Right renal cortex interstitium (tissue), 3 donors: ENCODE measurements around the gene SLC15A1. TPM values are rescaled to one million over a fixed set of nuclear protein-coding genes. Genes with fewer than 3 reads are reported as not detected.
"Not testable (repeated sequence)": the region's sequence is repeated elsewhere in the genome, so short reads cannot be mapped to it uniquely, and the experiment has no call there.

Experiments used
- DNase-seq, 3 donors: peaks; one replicate each; pipeline ENCODE4 v3.0.0-alpha.2; 2013; ENCODE audit warnings: low read depth in 3 of 3, low spot score in 2 of 3
- polyA plus RNA-seq, 3 donors: library from polyadenylated mRNA; unstranded; fragments of 120-200 nt; gene quantifications; one replicate each; pipeline ENCODE4 v1.2.1, GENCODE V29; 2013; ENCODE audit not compliant: insufficient read length in 3 of 3

The SLC15A1 gene
- polyA plus RNA-seq, 3 donors: 7.4 to 10.1 (median 7.6) TPM

DNA sequence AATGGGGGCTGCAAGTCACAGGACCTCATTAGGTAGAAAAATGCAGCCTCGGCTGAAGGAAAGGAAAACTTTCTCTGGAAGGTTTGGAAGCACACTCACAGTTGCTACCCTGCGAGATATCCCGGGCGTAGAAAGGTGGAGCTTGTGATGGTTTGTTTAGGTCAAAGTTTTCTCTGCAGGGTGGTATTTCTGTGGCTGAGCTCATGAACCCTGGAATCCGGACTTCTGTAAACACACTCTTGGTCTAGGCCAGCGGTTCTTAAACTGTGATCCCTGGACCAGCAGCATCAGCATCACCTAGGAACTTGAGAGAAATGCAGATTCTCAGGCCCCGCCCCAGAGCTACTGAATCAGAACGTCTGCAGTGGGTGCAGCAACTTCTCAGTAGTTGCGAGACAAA, 3.3 kb upstream of the SLC15A1 start:
- no peak for DNase-seq

- no peak for DNase-seq
Observed at GRCh38 chr13:98755116-98755515, 2.6 kb upstream of the SLC15A1 start.

- not testable (repeated sequence) for DNase-seq
Observed at GRCh38 chr13:98754468-98754867, 2.0 kb upstream of the SLC15A1 start.

GRCh38 chr13:98751861-98752466, 508 bp downstream of the SLC15A1 start:
- DNase-seq: no peak

DNA sequence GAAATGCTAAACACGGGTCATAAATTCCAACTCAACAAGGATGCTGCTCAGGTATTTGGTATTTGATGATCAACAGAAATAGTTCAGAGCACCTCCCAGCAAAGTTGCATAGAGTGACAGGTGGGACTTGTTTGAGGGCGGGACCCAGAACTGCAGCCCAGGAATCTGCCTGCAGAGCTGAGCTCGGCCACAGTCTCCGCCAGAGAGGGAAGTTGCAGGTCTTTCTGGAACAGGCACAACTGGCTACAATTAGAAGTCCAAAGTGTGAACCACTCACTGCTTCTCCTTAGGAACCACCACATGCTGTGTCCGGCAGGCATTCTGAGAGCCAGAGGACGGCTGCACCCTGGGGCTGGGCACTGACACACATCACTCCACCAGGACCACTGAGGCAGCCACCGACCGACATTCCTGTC, 1.1 kb downstream of the SLC15A1 start:
- peak in 1 of 3 donors; percentile 46 for DNase-seq

- DNase-seq: no peak
Observed at GRCh38 chr13:98749501-98749900, 3.0 kb downstream of the SLC15A1 start.

DNA sequence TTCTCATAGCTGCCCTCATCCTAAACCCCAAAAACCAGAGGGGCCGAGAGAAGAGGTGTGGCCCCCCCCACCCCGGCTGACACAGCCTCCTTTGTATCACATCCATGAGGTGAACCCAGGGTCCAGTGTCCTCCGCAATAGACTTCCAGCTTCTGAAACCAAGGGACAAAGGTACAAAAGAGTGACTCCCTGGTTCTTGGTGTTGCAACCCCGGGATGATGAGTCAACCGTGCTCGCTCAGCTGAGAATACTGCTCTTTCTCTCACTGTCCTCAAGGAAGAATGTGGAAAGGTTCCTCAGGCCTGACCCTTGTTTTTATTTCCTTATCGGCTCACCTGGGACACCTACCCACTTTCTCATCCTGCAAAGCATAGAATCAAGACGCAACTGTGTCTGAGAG, 5.5 kb downstream of the SLC15A1 start:
- no peak for DNase-seq

GRCh38 chr13:98743377-98743776, 9.1 kb downstream of the SLC15A1 start:
- DNase-seq: no peak

DNA sequence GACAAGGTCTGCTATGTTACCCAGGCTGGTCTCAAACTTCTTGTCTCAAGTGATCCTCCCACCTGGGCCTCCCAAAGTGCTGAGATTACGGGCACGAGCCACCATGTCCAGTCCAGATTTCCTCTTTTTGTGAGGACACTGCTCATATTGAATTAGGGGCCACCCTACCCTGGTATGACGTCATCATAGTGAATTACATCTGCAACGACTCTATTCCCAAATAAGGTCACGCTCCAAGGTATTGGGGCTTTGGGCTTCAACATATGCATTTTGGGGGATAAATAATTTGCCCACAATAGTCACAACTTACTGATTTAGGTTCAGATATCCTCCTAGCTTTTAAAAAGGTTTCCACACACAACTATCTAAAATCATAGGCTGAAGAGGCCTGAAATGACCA, 9.5 kb downstream of the SLC15A1 start:
- no peak for DNase-seq

- no peak for DNase-seq
Observed at GRCh38 chr13:98741741-98742435, 10.6 kb downstream of the SLC15A1 start.

GRCh38 chr13:98740131-98740530, 12.3 kb downstream of the SLC15A1 start:
- DNase-seq: no peak

DNA sequence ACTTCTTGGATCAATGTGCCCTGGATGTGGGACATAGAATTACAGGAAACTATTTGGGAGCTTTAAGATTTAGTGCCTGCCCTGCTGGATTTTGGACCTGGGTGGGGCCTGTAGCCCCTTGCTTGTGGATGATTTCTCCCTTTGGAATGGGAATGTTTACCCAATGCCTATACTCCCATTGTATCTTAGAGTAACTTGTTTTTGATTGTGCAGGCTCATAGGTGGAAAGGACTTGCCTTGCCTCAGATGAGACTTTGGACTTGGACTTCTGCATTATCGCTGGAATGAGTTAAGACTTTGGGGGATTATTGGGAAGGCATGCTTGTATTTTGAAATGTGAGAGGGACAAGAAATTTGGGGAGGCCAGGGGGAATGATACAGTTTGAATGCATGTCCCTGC, 13.5 kb downstream of the SLC15A1 start:
- no peak for DNase-seq

GRCh38 chr13:98738213-98738612, 14.3 kb downstream of the SLC15A1 start:
- DNase-seq: no peak

DNA sequence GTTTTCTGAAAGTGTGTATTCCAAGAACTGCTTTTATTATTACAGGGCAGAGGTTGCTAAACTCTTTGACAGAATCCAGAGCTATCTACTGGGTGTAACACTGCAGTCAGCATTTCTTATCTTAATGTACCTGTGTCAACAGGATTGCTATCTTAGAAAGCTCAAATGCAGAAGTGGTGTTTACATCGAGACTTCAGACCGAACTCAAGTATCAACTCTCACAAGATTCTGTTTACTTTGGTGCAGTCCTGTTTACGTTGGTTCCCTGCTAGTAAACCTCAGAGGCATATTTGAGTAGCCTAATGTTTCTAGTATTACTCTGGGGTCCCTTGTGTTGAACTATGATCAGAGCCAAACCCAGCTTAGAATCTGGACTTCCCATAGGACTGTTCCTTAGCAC, 20.5 kb downstream of the SLC15A1 start:
- no peak for DNase-seq

- DNase-seq: no peak
Observed at GRCh38 chr13:98731038-98731437, 21.4 kb downstream of the SLC15A1 start.

DNA sequence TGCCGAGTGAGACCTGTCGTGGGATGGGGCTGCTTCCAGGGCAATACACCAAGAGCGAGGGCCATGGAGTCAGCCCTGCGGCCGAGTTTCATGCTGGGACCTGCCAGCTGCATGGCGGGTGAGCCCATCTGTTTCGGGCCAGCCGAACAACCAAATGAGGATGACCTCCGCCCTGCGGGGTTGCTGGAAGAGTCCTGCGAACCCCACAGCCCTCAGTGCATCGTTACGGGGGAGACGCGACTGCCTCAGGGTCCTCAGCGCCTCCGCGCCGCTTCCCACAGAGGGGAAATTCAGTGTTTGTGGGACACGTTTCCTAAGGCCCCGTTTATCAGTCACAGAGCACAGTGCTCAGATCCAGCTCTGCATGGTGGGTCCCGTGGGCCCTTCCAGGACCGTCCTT, 22.0 kb downstream of the SLC15A1 start:
- no peak for DNase-seq

DNA sequence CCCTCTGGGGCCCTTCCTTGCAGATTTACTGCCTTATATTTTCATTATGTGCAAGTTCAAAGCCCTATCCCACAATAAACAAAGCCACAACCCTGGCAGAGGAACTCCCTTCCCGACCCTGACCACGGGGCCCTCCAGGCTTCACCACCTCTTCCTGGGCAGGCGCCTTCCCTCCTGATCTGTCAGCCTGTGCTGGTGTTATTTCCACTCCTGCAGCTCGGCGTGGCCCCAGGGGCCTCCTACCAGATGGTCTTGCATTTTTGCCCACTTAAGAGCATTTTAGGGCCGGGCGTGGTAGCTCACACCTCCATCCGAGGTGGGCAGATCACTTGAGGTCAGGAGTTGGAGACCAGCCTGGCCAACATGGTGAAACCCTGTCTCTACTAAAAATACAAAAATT, 22.8 kb downstream of the SLC15A1 start:
- DNase-seq: no peak

- DNase-seq: no peak
Observed at GRCh38 chr13:98722958-98723357, 29.5 kb downstream of the SLC15A1 start.

DNA sequence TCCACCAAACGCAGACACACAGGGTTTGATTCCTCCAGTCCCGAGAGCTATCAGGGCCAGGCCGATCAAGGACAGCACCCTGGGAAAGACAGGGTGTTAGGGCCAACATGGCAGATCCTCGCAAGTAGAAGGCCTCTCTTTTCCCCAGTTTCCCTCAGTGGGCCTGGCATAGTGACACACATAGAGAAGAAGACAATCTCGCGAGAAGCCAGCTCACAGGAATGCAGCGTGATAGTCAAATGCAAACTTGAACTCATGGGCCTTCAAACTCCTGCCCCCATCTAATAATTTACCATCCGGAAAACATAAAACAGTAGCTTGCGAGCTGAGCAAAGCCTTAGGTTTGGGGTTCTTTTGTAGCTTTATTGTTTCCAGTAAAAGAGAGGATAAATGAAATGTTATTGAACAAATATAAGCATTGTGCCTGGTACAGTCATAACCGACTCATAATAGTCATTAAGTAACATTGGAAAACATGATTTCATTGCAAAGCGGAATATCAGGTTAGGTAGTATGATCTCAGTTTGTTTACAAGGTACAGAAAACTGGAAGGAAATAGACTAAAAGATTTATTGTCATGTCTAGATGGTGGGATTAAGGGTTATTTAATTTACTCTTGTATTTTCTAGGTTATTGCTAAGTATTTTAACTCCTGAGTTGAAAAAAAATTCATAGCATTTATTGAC, 30.5 kb downstream of the SLC15A1 start:
- no peak for DNase-seq

DNA sequence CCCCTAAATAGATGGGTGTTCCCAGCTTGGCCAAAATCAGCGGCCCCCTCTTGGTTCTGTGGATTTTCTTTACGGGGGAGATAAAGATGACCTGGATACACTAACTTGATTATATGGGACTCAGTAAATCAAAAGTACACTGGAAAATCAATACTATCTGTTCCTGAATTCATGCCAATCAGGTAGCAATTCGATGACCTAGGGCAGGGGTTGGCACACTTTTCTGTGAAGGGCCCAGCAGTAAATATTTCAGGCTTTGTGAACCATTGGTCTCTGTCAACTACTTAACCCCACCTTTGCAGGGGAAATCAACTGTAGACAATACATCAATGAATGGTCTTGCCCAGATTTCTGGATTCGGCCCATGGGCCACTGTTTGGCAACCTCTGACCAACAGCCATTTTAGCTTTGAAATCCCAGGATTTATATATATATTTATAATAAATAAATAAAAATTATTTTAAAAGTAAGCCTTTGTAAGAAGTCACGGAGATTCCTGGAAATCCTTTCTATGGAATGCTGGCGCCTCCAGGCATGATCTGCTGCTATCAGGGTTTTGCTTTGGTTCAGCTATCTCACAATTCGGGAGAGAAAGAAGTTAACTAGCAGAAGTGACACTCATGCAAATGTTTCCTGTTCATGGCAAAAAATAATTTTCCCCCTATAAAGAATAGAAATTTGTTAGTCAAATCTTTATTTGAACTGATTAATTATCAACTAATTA, 32.8 kb downstream of the SLC15A1 start:
- no peak for DNase-seq

GRCh38 chr13:98717891-98718290, 34.6 kb downstream of the SLC15A1 start:
- DNase-seq: no peak
